ENCODE measurements around the gene CYP26B1. TPM values are rescaled to one million over a fixed set of nuclear protein-coding genes. Genes with fewer than 3 reads are reported as not detected.

Gene CYP26B1
- total RNA-seq, 1 experiment from 2014 or later, result 1.7 TPM

- no peaks in the 10 kb centered on the region for H3K27me3 Mint-ChIP-seq (ENCODE audit: insufficient read depth, unreplicated experiment)
- Histone ChIP-seq H3K36me3 (ENCODE audit: control insufficient read depth, insufficient read depth, low read length) (no peaks in the 10 kb centered on the region), H3K4me3 (ENCODE audit: low read depth, low read length) (no peak overlapping the region), H3K27me3 (replicated peaks; ENCODE audit: control insufficient read depth, insufficient read depth, low read length) (no peaks in the 10 kb centered on the region), H3K9me3 (no peaks in the 10 kb centered on the region), H3K4me1 (peaks cover 14% of the 10 kb centered on the region)
- ChIA-PET CTCF (no interaction called here), POLR2A (no interaction called here)
- H3K9me3 Mint-ChIP-seq (ENCODE audit: unreplicated experiment), result no peaks in the 10 kb centered on the region
- no peak for TF ChIP-seq CTCF (IDR thresholded peaks at IDR 0.05; ENCODE audit: insufficient read depth in 1 of 2, low read depth in 1 of 2, low read length in 1 of 2, severe bottlenecking in 1 of 2, unreplicated experiment in 1 of 2)
- no TSS peak for BruUV-seq (replicated peaks)
- DNase-seq, result peak in 1 of 2 experiments; percentile 14
- peaks cover 7% of the 10 kb centered on the region for H3K4me1 Mint-ChIP-seq (ENCODE audit: low read depth, unreplicated experiment)
- no peak overlapping the region for H3K27ac Mint-ChIP-seq (ENCODE audit: unreplicated experiment)
- H3K4me3 Mint-ChIP-seq (ENCODE audit: unreplicated experiment), result no peak overlapping the region
- intact Hi-C loops (cut with micrococcal nuclease; ENCODE audit: unreplicated experiment), result no loop called here
- H3K36me3 Mint-ChIP-seq (ENCODE audit: insufficient read depth, unreplicated experiment), result no peaks in the 10 kb centered on the region
Observed at GRCh38 chr2:72136933-72137497, 10.6 kb downstream of the CYP26B1 start.

DNA sequence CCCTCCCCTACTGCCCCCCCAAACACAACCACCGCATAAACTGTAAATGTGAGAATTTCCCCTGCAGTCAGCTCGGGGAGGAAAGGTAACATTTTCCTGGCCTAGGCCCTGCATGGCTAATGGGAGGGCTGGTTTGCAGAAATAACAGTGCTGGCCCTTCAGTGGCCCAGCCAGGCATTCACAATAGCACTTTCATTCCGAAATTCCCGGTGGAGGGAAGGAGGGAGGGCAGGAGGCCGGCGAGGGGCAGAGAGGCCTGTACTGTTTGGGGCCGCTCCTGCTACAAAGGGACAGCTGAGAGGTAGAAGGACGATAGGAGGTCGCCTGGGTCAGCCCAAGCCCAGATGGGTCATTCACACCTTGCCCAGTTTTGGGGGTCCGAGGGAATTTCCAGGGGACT, 11.3 kb downstream of the CYP26B1 start:
- intact Hi-C loops (cut with micrococcal nuclease; ENCODE audit: unreplicated experiment), result no loop called here
- H3K4me3 Mint-ChIP-seq (ENCODE audit: unreplicated experiment), result no peak overlapping the region

GRCh38 chr2:72135921-72136320, 11.7 kb downstream of the CYP26B1 start:
- Mint-ChIP-seq H3K4me3 (ENCODE audit: unreplicated experiment) (no peak overlapping the region), H3K27me3 (ENCODE audit: insufficient read depth, unreplicated experiment) (no peaks in the 10 kb centered on the region), H3K4me1 (ENCODE audit: low read depth, unreplicated experiment) (peaks cover 7% of the 10 kb centered on the region), H3K36me3 (ENCODE audit: insufficient read depth, unreplicated experiment) (no peaks in the 10 kb centered on the region), H3K27ac (ENCODE audit: unreplicated experiment) (no peak overlapping the region), H3K9me3 (ENCODE audit: unreplicated experiment) (no peaks in the 10 kb centered on the region)
- H3K4me3 ChIP-seq (ENCODE audit: low read depth, low read length), result no peak overlapping the region
- no peaks in the 10 kb centered on the region for H3K27me3 ChIP-seq (replicated peaks; ENCODE audit: control insufficient read depth, insufficient read depth, low read length)
- no peaks in the 10 kb centered on the region for H3K36me3 ChIP-seq (ENCODE audit: control insufficient read depth, insufficient read depth, low read length)
- ChIA-PET CTCF (no interaction called here), POLR2A (no interaction called here)
- BruUV-seq (replicated peaks), result no TSS peak
- DNase-seq, result no peak
- H3K9me3 ChIP-seq, result no peaks in the 10 kb centered on the region
- intact Hi-C loops (cut with micrococcal nuclease; ENCODE audit: unreplicated experiment), result no loop called here
- no peak for TF ChIP-seq CTCF (IDR thresholded peaks at IDR 0.05; ENCODE audit: insufficient read depth in 1 of 2, low read depth in 1 of 2, low read length in 1 of 2, severe bottlenecking in 1 of 2, unreplicated experiment in 1 of 2)
- peaks cover 14% of the 10 kb centered on the region for H3K4me1 ChIP-seq

More for the DNA sequence above, 11.3 kb downstream of the CYP26B1 start:
- H3K9me3 ChIP-seq, result no peaks in the 10 kb centered on the region
- no peak for TF ChIP-seq CTCF (IDR thresholded peaks at IDR 0.05; ENCODE audit: insufficient read depth in 1 of 2, low read depth in 1 of 2, low read length in 1 of 2, severe bottlenecking in 1 of 2, unreplicated experiment in 1 of 2)
- no peaks in the 10 kb centered on the region for H3K27me3 ChIP-seq (replicated peaks; ENCODE audit: control insufficient read depth, insufficient read depth, low read length)
- no peak overlapping the region for H3K4me3 ChIP-seq (ENCODE audit: low read depth, low read length)
- peaks cover 14% of the 10 kb centered on the region for H3K4me1 ChIP-seq
- POLR2A ChIA-PET, result no interaction called here
- no TSS peak for BruUV-seq (replicated peaks)
- Mint-ChIP-seq H3K27ac (ENCODE audit: unreplicated experiment) (no peak overlapping the region), H3K9me3 (ENCODE audit: unreplicated experiment) (no peaks in the 10 kb centered on the region), H3K4me1 (ENCODE audit: low read depth, unreplicated experiment) (peaks cover 7% of the 10 kb centered on the region), H3K36me3 (ENCODE audit: insufficient read depth, unreplicated experiment) (no peaks in the 10 kb centered on the region), H3K27me3 (ENCODE audit: insufficient read depth, unreplicated experiment) (no peaks in the 10 kb centered on the region)
- H3K36me3 ChIP-seq (ENCODE audit: control insufficient read depth, insufficient read depth, low read length), result no peaks in the 10 kb centered on the region
- no peak for DNase-seq
- CTCF ChIA-PET, result no interaction called here
